Bronchial epithelial cell (primary cell): ENCODE results near the gene ZNF275. TPM values are rescaled to one million over a fixed set of nuclear protein-coding genes. Genes with fewer than 3 reads are reported as not detected.

Source experiments
- DNase-seq: peaks from one replicate; pipeline ENCODE4 v3.0.0-alpha.2; 2010; ENCODE audit warnings: low read depth
- FAIRE-seq: peaks from 2 replicates; lab custom pipeline; 2011; peaks lifted over from hg19 to GRCh38; lab: Jason Lieb, UNC
- H3K27me3 ChIP-seq: 2 replicates; pipeline ENCODE4 v1.5.1; 2011; ENCODE audit warnings: low read length; ENCODE audit not compliant: control insufficient read depth, insufficient read depth
- H3K36me3 ChIP-seq: 2 replicates; pipeline ENCODE4 v1.5.1; 2011; ENCODE audit warnings: low read length; ENCODE audit not compliant: control insufficient read depth, insufficient read depth
- H3K4me3 ChIP-seq: 2 replicates; pipeline ENCODE4 v1.5.1; 2011; ENCODE audit warnings: mild to moderate bottlenecking, low read depth, low read length, control low read depth
- CTCF ChIP-seq: IDR thresholded peaks from 2 replicates; pipeline ENCODE4 v1.5.1; 2011; ENCODE audit warnings: mild to moderate bottlenecking, moderate library complexity, low read length, control low read depth, inconsistent platforms; ENCODE audit not compliant: insufficient read depth, severe bottlenecking
- total RNA-seq: library from RNA; depleted of rRNA; stranded (reverse); fragments of >200 nt; gene quantifications from 2 replicates; pipeline ENCODE4 v1.2.1, GENCODE V29; 2014

The ZNF275 gene
- total RNA-seq, 1 donor from 2014 or later = 3.9 TPM

GRCh38 chrX:153321381-153322124 lies 12.4 kb upstream of the ZNF275 start, which contains the start of gene PNMA6F:
TSS of gene PNMA6F (minus strand) at chrX:153321767. CDS start at chrX:153320674, 1,093 bp downstream.
- TF ChIP-seq CTCF = no peak
- Histone ChIP-seq H3K4me3 (no peak within 1 kb of the TSS), H3K36me3 (no peaks in the 10 kb centered on the region), H3K27me3 (peaks cover 4% of the 10 kb centered on the region)
- no peak for FAIRE-seq
- DNase-seq = no peak

- no peak for FAIRE-seq
These were observed 6.4 kb upstream of the ZNF275 start for GRCh38 chrX:153327561-153327960.

DNA sequence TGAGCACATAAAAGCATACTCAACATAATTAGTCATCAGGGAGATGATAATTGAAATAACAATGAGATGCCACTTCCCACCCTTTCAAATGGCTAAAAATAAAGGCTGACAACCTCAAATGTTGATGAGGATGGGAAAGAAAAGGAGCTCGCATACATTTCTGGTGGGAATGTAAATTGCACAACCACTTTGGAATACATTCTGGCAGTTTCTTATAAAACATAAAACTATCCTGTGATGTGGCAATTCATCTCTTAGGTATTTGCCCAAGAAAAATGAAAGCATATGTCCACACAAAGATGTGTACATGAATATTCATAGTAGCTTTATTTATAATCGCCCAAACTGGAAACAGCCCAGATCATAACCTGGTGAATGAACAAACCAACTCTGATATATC lies 687 bp upstream of the ZNF275 start:
- FAIRE-seq (no peak), DNase-seq (peak; percentile 26)
- Histone ChIP-seq H3K4me3 (no peak overlapping the region), H3K27me3 (no peaks in the 10 kb centered on the region), H3K36me3 (no peaks in the 10 kb centered on the region)
- TF ChIP-seq CTCF = no peak

More at GRCh38 chrX:153327561-153327960, 6.4 kb upstream of the ZNF275 start:
- no peaks in the 10 kb centered on the region for H3K27me3 ChIP-seq
- no peaks in the 10 kb centered on the region for H3K36me3 ChIP-seq
- H3K4me3 ChIP-seq = no peak overlapping the region
- no peak for TF ChIP-seq CTCF
- DNase-seq = no peak

DNA sequence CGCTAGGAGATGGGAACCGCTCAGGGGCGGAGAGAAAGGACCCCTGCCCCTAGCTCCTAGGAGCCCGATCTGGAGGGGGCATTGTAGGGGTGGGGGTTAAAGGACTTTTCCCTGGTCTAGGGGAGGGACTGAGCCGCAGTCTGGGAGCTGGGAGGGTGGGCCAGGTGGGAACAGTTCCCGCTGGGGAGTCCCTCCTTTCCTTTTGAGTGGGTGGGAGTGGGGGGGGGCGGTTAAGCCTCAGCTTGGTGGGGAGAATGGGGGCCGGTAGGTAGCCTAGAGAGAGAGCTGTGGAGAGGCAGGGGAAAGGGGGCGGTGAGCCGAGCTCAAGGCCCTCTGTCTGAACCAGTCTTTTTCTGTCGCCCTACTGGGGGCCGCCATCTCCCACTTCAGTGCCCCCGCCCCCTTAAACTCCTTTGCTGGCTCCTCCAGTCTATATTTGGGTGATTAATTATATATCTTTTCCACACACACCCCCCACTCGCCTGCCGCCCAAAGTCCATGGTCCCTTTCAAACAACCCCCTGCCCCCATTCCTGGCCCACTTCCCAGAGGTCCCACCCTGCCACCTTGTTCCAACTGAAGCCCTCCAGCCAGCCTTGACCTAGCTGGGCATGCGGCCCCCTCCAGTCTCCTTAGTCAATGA lies 822 bp downstream of the ZNF275 start:
- H3K36me3 ChIP-seq = no peaks in the 10 kb centered on the region
- H3K27me3 ChIP-seq = no peaks in the 10 kb centered on the region
- DNase-seq (no peak), FAIRE-seq (no peak)
- H3K4me3 ChIP-seq = peak overlapping the region; percentile 67
- TF ChIP-seq CTCF = no peak

- H3K4me3 ChIP-seq = no peak overlapping the region
- DNase-seq (peak; percentile 31), FAIRE-seq (no peak)
- TF ChIP-seq CTCF = no peak
- no peaks in the 10 kb centered on the region for H3K27me3 ChIP-seq
- no peaks in the 10 kb centered on the region for H3K36me3 ChIP-seq
These were observed 2.4 kb downstream of the ZNF275 start for GRCh38 chrX:153336121-153336894.
